PC-3 (cell line): ENCODE results near the gene NDRG4.

Experiments used
- EZH2 ChIP-seq: fragments of 300-600 bp; sonication (generic); IDR thresholded peaks from one replicate; pipeline ENCODE4 v1.6.1; 2017; ENCODE audit warnings: antibody characterized with exemption, mild to moderate bottlenecking, low read length; ENCODE audit not compliant: unreplicated experiment
- TF ChIP-seq, protein P1 (sequence below): fragments of 300-600 bp; sonication (generic); conservative IDR thresholded peaks from 2 replicates; pipeline ENCODE4 v1.5.1; 2017; ENCODE audit warnings: antibody characterized with exemption, low read depth, mild to moderate bottlenecking, low read length

DNA sequence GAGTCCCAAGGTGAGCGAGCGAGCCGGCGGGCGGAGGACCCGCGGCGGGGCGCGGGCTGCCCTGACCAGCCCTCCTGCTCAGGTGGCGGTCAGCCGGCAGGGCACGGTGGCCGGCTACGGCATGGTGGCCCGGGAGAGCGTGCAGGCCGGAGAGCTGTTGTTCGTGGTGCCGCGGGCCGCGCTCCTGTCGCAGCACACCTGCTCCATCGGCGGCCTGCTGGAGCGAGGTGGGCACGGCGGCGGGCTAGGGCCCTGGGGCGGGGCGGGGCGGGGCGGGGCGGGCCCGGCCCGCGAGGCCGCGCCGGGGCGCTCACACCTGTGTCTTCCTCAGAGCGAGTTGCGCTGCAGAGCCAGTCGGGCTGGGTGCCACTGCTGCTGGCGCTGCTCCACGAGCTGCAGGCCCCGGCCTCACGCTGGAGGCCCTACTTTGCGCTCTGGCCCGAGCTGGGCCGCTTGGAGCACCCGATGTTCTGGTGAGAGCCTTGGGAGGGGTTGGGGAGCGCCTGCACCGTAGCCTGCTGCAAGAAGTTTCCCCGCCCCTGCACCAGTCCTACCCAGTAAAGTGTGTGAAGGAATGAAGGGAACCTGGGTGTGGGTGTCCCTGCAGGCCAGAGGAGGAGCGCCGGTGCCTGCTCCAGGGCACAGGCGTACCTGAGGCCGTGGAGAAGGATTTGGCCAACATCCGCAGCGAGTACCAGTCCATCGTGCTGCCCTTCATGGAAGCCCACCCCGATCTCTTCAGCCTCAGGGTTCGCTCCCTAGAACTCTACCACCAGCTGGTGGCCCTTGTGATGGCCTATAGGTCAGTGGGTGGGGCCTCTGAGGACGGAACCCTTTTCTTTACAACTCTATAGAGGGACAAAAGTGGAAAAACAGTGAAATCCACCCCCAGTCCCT is 16.2 kb downstream of the NDRG4 start:
- TF ChIP-seq, protein P1, sequence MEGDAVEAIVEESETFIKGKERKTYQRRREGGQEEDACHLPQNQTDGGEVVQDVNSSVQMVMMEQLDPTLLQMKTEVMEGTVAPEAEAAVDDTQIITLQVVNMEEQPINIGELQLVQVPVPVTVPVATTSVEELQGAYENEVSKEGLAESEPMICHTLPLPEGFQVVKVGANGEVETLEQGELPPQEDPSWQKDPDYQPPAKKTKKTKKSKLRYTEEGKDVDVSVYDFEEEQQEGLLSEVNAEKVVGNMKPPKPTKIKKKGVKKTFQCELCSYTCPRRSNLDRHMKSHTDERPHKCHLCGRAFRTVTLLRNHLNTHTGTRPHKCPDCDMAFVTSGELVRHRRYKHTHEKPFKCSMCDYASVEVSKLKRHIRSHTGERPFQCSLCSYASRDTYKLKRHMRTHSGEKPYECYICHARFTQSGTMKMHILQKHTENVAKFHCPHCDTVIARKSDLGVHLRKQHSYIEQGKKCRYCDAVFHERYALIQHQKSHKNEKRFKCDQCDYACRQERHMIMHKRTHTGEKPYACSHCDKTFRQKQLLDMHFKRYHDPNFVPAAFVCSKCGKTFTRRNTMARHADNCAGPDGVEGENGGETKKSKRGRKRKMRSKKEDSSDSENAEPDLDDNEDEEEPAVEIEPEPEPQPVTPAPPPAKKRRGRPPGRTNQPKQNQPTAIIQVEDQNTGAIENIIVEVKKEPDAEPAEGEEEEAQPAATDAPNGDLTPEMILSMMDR = no peak
- TF ChIP-seq EZH2 = no peak
